OCI-LY7 (cell line): ENCODE data around the gene ANAPC1.
"Not testable (repeated sequence)": the region's sequence is repeated elsewhere in the genome, so short reads cannot be mapped to it uniquely, and the experiment has no call there.

Experiments
- CTCF ChIP-seq: fragments of 200-600 bp; sonication (generic); conservative IDR thresholded peaks from 2 replicates; pipeline ENCODE4 v1.5.1; 2014; ENCODE audit warnings: mild to moderate bottlenecking, antibody characterized with exemption, low read length, moderate library complexity, mixed read lengths
- EZH2phosphoT487 ChIP-seq: fragments of 200-600 bp; sonication (generic); IDR thresholded peaks from 2 replicates; pipeline ENCODE4 v1.6.1; 2018; ENCODE audit warnings: low read depth, borderline replicate concordance, mild to moderate bottlenecking, mixed run types, antibody characterized with exemption, low read length, moderate library complexity, mixed read lengths

DNA sequence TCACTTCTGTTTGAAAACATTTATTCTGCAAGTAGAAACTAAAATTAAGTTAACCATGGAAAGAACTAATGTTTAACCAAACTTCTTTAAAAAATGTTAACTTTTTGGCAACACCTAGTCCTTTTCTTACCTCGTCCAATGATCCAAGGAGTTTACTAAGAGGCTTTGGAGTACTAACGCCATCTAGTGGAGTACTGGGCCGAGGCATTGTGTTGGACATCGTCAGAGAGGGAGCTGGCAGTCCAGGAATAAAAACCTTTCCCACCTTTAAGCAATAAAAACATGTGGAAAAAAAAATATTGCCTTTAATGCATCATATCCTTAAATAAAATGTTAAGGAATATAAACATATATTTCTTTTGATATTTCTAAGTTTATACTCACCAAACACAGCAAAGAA, 33.3 kb downstream of the ANAPC1 start:
- peak; percentile 66 for TF ChIP-seq CTCF
- TF ChIP-seq EZH2phosphoT487, result not testable (repeated sequence)
